DOHH2 (cell line): ENCODE measurements around the gene MYO18A.

ENCODE experiments used
- CTCF ChIP-seq: fragments of 200-600 bp; sonication (generic); IDR thresholded peaks from one replicate; pipeline ENCODE4 v1.5.1; 2014; ENCODE audit warnings: antibody characterized with exemption, mild to moderate bottlenecking, low read depth, low read length; ENCODE audit not compliant: poor library complexity, severe bottlenecking
- EZH2phosphoT487 ChIP-seq: fragments of 200-600 bp; sonication (generic); IDR thresholded peaks from 2 replicates; pipeline ENCODE4 v1.6.1; 2017; ENCODE audit warnings: borderline replicate concordance, mild to moderate bottlenecking, antibody characterized with exemption, low read length, moderate library complexity, mixed read lengths

- TF ChIP-seq CTCF (no peak), EZH2phosphoT487 (no peak)
Observed at GRCh38 chr17:29165261-29165660, 14.9 kb downstream of the MYO18A start.
